Motor neuron (in vitro differentiated cells): ENCODE data around the gene TOX2. TPM values are rescaled to one million over a fixed set of nuclear protein-coding genes. Genes with fewer than 3 reads are reported as not detected.

ENCODE experiments used
- ATAC-seq, 8 experiments: fragments of 200-7000 bp; cut with Tn5 transposase; replicated peaks in 6 of 8; 2 replicates each; pipeline ENCODE4 v1.8.0; 2021; ENCODE audit warnings: mild to moderate bottlenecking in 8 of 8, moderate library complexity in 8 of 8
- H3K27ac ChIP-seq, 2 donors: fragments of 250-450 bp; sonication (Bioruptor Pico); 2 replicates each; pipeline ENCODE4 v1.9.0; 2021; ENCODE audit warnings: antibody characterized with exemption in 2 of 2, mild to moderate bottlenecking in 2 of 2, moderate library complexity in 1 of 2
- H3K4me1 ChIP-seq, 2 donors: fragments of 250-450 bp; sonication (Bioruptor Pico); replicated peaks in 1 of 2; 2 replicates each; pipeline ENCODE4 v1.6.1; 2021; ENCODE audit warnings: antibody characterized with exemption in 2 of 2, mild to moderate bottlenecking in 2 of 2, moderate library complexity in 1 of 2
- H3K4me3 ChIP-seq, 5 donors: fragments of 250-450 bp; sonication (Bioruptor Pico); 2 replicates each; pipeline ENCODE4 v1.9.0; 2021; ENCODE audit warnings: antibody characterized with exemption in 5 of 5, mild to moderate bottlenecking in 5 of 5, moderate library complexity in 4 of 5
- WGBS, 10 experiments: fragments of 450-650 bp; shearing (Covaris generic); methylation state at CpG; one replicate each; pipeline ENCODE4 v1.0.0; 2022; 5-methylcytosine and 5-hydroxymethylcytosine counted together
- in situ Hi-C, 9 experiments: fragments of 400-800 bp; cut with MboI; loops; one replicate each; pipeline ENCODE4 v1.15.0; 2021; ENCODE audit warnings: low sequenced_read_pairs in 9 of 9, low pct_unique_long_range_greater_than_20kb in 2 of 9; ENCODE audit not compliant: unreplicated experiment in 9 of 9
- total RNA-seq, 8 experiments: library from RNA; unstranded; fragments of 300-600 nt; gene quantifications; 2 replicates each; pipeline versions ENCODE4 v1.2.3 to v1.2.4, GENCODE V29; 2022

Gene TOX2
- total RNA-seq, 8 experiments from 2014 or later, result 4.9 to 27.0 (median 8.6) TPM

DNA sequence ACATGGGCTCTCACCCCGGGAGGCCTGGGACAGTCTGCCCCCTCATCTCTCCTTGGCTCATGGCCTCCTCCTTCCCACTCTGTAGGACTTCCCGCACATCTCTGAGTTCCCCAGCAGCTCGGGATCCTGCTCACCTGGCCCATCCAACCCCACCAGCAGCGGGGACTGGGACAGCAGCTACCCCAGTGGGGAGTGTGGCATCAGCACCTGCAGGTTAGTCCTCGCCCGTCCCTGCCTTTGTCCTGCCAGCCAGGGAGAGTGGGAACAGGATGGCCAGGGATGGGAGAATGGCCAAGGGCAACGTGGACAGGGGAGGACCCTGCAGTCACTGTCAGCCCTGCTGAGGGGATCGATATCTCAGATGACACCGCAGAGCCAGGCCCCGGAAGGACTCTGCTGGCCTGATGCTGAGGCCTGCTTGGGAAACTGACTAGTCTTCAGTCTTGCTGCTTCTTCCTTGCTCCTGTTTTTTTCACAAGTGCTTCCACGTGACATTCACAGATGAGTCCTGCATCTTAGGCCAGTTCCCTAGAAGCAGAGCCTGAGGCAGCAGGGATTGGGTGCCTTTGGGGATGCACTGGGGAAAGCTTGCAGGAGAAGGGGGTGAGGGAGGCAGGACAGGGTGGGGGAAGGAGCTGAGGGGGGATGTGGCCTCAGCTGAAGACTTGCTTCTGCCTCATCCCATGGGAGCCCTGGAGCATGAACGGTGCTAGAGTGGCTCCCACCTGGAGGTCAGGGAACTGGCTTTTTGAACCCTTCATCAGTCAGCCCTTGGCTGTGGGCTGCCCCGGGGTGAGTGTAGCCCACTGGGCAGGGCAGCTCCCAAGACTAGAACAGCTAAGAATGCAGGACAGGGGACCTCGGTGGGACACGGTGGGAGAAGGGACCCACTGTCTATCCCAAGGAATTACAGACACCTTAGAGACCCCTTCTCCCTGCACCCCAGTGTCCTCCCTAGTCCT, 152.3 kb downstream of the TOX2 start:
- 77 to 100% (median 84%) methylated on average over 1 to 7 of the region's 15 CpGs; no CpG with 5 or more reads in 6 of the 10 experiments for WGBS, 10 experiments
- H3K27ac ChIP-seq, result no peak overlapping the region
- H3K4me3 ChIP-seq, result no peak overlapping the region
- ATAC-seq, result no peak
- peaks cover 2 to 11% of the 10 kb centered on the region in 2 donors for H3K4me1 ChIP-seq
- in situ Hi-C loops, result no loop called here

DNA sequence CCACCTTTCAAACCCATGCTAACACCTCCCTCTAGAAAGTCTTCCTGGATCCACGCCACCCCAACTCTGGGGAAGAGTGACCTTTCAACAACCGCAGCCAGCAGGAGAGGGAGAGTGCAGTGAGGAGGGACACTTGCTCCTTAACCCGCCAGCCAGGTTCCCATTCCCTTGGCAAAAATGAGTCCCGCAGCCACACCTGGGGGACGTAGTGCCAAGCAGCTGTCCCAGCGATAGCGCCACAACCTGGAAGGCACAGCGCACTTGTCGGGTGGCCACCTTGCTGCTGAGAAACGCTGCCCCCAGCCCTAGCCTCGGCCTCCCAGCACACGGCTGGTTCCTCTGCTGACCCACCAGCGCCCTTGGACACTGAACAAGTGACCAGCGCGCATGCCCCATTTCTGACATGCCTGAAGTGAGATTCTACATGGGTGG, 153.0 kb downstream of the TOX2 start:
- H3K4me3 ChIP-seq, result no peak overlapping the region
- H3K27ac ChIP-seq, result no peak overlapping the region
- WGBS, 10 experiments, result 92 to 94% (median 93%) methylated on average over 2 to 14 of the region's 15 CpGs; no CpG with 5 or more reads in 7 of the 10 experiments
- peaks cover 2 to 11% of the 10 kb centered on the region in 2 donors for H3K4me1 ChIP-seq
- ATAC-seq, result no peak
- in situ Hi-C loops, result no loop called here

DNA sequence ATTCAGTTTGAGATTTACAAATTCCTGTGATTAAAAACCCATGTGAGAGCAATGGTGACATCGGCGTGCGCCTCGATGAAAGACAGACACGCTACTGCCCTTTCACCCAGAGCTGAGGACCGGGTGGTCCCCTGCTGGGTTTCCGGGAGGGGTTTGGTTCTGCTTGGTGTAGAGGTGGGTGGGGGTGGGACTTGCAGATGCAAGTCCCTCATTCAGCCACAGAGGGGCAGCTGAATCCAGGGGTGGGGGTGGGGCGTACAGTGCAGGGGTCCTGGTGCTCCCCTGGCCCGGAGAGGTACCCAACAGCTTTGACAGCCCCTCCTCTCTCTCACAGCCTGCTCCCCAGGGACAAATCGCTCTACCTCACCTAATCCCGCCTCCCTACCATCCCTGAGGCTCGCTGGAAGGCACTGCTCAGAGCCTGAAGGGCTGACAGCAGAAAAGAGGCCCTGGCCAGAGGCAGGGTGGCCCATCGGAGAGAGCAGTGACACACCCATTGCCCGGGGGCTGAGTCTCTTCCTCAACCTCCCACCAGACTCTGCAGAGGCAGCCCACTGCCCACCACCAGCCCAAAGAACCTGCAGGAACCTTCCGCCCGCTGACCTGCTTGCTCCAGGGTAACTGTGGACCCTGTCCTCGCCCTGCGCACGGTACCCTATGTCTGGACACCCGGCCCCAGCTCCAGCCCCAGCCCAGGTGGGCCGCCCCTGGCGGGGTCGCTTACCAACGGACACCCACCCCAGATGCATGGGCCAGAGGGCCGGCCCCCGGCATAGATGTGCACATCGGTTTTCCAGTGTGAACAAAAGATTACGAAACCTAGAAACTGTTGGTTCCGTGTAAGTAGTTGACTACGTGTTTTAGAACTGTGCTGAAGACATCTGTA, 153.9 kb downstream of the TOX2 start:
- peaks cover 8 to 16% of the 10 kb centered on the region in 2 donors for H3K4me1 ChIP-seq
- no peak overlapping the region for H3K4me3 ChIP-seq
- ATAC-seq, result peak in 3 of 8 experiments; percentile 68 to 78 (median 74)
- 50 to 100% (median 83%) methylated on average over 1 to 7 of the region's 30 CpGs; no CpG with 5 or more reads in 3 of the 10 experiments for WGBS, 10 experiments
- H3K27ac ChIP-seq, result no peak overlapping the region
- in situ Hi-C loops, result no loop called here

DNA sequence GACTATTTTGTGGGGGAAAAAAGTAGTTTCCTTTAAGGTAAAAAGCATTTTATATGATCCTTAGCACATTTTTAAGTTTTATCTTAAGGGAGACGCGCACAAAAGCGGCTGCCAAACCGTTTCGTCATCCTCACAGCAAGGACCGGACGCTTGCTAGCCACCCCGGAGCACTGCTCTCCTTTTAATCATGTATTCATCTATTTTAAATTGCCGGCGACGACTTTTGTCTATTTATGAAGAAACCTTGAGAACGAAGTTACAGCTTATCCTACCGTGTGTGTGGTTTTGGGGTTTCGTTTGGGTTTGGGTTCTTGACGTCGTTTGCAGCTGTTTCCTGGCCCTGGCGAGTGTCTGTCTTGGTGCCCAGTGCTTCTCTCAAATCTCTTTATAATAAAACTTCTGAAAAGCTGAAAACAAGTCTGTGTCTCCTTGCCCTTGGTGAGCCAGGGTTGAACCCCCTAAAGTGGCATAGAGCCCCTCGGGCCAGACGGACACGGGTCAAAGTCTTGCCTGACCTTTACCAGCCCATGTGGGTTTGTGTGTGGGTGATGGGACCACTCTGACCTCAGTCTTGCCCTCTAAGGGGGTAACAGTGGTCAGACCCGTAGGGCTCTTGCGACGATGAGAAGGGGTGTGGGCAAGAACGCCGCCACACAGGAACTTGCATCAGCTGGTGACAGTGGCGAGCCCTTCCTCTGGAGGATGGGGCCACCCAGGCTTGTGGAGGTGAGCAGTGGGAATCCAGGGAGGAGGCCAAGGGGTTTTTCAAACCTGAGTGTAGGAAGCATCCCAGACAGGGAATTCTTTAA, 154.8 kb downstream of the TOX2 start:
- no peak for ATAC-seq
- peaks cover 8 to 18% of the 10 kb centered on the region in 2 donors for H3K4me1 ChIP-seq
- H3K4me3 ChIP-seq, result no peak overlapping the region
- no peak overlapping the region for H3K27ac ChIP-seq
- in situ Hi-C loops, result loop anchor here in 2 of 9 experiments (10.0 kb wide), 2 partner anchors 315 to 325 kb away; no protein-coding TSS in a partner anchor
- 76 to 100% (median 92%) methylated on average over 3 to 18 of the region's 26 CpGs; no CpG with 5 or more reads in 1 of the 10 experiments for WGBS, 10 experiments

GRCh38 chr20:44070139-44070900, 155.7 kb downstream of the TOX2 start:
- no peak for ATAC-seq
- in situ Hi-C loops, result loop anchor here in 2 of 9 experiments (10.0 kb wide), 2 partner anchors 316 to 326 kb away; no protein-coding TSS in a partner anchor
- Histone ChIP-seq H3K27ac (no peak overlapping the region), H3K4me1 (peaks cover 8 to 18% of the 10 kb centered on the region in 2 donors), H3K4me3 (no peak overlapping the region)
- 60 to 100% (median 93%) methylated on average over 1 to 11 of the region's 17 CpGs; no CpG with 5 or more reads in 1 of the 10 experiments for WGBS, 10 experiments

DNA sequence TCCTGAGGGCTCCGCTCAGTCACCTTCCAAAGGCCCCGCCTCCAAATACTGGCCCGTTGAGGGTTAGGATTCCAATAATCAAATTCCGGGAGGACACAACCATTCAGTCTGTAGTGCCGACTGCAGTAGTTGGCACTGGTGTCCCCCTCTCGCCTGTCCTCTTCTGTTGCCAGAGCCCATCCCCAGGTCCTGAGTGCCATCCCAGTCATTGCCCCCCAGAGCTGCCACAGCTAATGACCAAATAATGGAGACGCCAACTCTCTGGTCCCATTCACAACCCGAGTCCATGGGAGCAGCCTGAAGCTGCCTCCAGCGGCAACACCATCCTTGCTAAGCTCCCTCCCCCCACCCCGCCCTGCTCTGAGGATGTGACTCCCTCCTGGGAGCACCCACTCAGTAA, 156.4 kb downstream of the TOX2 start:
- in situ Hi-C loops, result loop anchor here in 2 of 9 experiments (10.0 kb wide), 2 partner anchors 316 to 326 kb away; no protein-coding TSS in a partner anchor
- no peak overlapping the region for H3K4me3 ChIP-seq
- peaks cover 8 to 18% of the 10 kb centered on the region in 2 donors for H3K4me1 ChIP-seq
- ATAC-seq, result no peak
- no peak overlapping the region for H3K27ac ChIP-seq
- WGBS, 10 experiments, result 83 to 100% (median 91%) methylated on average over 1 to 6 of the region's 10 CpGs; no CpG with 5 or more reads in 6 of the 10 experiments

DNA sequence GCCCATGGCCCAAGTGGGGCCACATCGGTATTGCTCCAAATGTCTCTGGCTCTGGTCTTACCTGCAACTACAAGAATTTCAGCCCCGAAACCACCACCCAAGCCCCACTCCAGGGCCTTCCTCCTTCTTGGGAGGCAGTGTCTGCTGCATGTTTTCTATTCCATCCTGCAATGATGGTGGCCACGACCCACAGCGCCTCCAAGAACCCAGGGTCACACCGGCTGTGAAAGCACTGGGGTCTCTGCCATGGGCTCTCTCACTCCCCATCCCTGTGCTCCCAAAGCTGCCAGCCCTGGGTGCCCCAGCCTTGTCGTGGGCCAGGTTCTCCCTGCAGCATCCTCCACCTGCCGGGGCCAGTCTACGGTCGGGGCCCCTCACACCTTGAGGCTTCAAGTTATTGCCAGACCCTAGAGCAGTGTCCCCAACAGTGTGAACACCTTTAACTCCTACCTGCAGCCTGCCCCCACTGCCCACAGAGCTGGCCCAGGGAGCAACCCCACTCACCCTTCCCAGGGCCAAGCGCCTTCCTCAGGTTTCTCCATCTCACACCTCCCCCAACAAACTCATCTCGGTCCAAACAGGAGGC, 157.0 kb downstream of the TOX2 start:
- Histone ChIP-seq H3K4me1 (peaks cover 8 to 18% of the 10 kb centered on the region in 2 donors), H3K4me3 (no peak overlapping the region), H3K27ac (no peak overlapping the region)
- in situ Hi-C loops, result loop anchor here in 2 of 9 experiments (10.0 kb wide), 2 partner anchors 317 to 327 kb away; no protein-coding TSS in a partner anchor
- ATAC-seq, result no peak
- 33 to 100% (median 86%) methylated on average over 1 to 4 of the region's 11 CpGs; no CpG with 5 or more reads in 5 of the 10 experiments for WGBS, 10 experiments

DNA sequence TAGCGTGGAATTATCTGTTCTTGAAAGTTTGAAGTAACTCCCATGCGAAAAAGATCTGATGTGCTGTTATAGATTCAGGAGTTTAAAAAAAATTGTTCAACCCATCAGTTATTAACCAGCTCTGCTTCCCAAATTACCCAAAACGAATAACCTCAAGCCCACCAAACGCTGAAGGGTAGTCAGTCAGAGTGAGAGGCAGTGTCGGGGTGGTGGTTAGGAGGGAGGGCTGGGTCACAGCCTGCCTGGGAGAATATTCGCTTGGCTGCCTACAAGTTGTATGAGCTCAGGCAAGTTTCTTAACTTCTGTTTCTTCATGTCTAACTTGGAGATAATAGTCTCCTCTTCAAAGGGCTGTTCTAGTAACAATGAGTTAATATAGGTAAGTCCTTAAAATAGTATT, 157.7 kb downstream of the TOX2 start:
- peak in 2 of 8 experiments; percentile 31 to 56 for ATAC-seq
- WGBS, 10 experiments, result 17 to 100% (median 75%) methylated on average over 1 to 5 of the region's 6 CpGs; no CpG with 5 or more reads in 3 of the 10 experiments
- Histone ChIP-seq H3K27ac (no peak overlapping the region), H3K4me1 (peaks cover 8 to 18% of the 10 kb centered on the region in 2 donors), H3K4me3 (no peak overlapping the region)
- in situ Hi-C loops, result loop anchor here in 2 of 9 experiments (10.0 kb wide), 2 partner anchors 318 to 328 kb away; no protein-coding TSS in a partner anchor

DNA sequence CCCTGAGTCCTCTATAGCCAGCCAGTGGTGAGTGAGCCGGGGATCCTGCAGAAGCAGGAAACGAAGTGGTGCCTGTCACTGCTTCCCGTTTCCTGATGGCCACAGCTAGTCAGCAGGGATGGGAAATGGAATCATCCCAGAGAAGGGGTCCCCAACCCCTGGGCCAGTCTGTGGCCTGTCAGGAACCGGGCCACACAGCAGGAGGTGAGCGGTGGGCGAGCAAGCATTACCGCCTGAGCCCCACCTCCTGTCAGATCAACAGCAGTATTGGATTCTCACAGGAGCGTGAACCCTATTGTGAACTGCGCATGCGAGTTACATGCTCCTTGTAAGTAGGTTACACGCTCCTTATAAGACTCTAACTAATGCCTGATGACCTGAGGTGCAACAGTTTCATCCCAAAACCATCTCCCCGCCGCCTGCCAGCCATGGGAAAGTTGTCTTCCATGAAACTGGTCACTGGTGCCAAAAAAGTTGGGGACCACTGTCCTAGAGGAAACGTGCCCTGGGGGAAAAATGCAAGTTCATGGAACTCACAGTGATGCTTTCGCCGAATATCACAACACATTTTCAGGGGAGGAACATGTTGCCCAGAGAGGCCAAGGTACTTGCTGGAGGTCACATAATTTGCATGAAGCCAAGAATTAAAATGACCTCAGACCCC, 158.5 kb downstream of the TOX2 start:
- Histone ChIP-seq H3K4me3 (no peak overlapping the region), H3K4me1 (peaks cover 8 to 16% of the 10 kb centered on the region in 2 donors), H3K27ac (no peak overlapping the region)
- ATAC-seq, result peak in 1 of 8 experiments; percentile 20
- in situ Hi-C loops, result loop anchor here in 2 of 9 experiments (10.0 kb wide), 2 partner anchors 318 to 328 kb away; no protein-coding TSS in a partner anchor
- WGBS, 10 experiments, result 63 to 100% (median 78%) methylated on average over 1 to 13 of the region's 16 CpGs; no CpG with 5 or more reads in 2 of the 10 experiments

- Histone ChIP-seq H3K27ac (no peak overlapping the region), H3K4me1 (peaks cover 6 to 10% of the 10 kb centered on the region in 2 donors), H3K4me3 (no peak overlapping the region)
- WGBS, 10 experiments, result 0 to 100% (median 61%) methylated on average over 1 to 6 of the region's 6 CpGs; no CpG with 5 or more reads in 2 of the 10 experiments
- ATAC-seq, result peak in 1 of 8 experiments; percentile 27
- in situ Hi-C loops, result loop anchor here in 2 of 9 experiments (10.0 kb wide), 2 partner anchors 319 to 329 kb away; no protein-coding TSS in a partner anchor
Observed at GRCh38 chr20:44073675-44074071, 159.0 kb downstream of the TOX2 start.
